ENCODE results near the gene ZNHIT1. TPM values are rescaled to one million over a fixed set of nuclear protein-coding genes. Genes with fewer than 3 reads are reported as not detected.
A peak's percentile ranks its signal among the peaks of the same experiment; 100 is the strongest.

Gene ZNHIT1
- total RNA-seq, 1 donor from 2014 or later, result 55.4 TPM

- Histone ChIP-seq H3K4me1 (peaks cover 30% of the 10 kb centered on the region), H3K36me3 (peaks cover 50% of the 10 kb centered on the region), H3K4me3 (peak overlapping the region; percentile 94), H3K9me3 (no peaks in the 10 kb centered on the region), H3K27me3 (ENCODE audit: low read depth) (no peaks in the 10 kb centered on the region), H3K27ac (peak overlapping the region; percentile 93)
- ATAC-seq (peak; percentile 2 to 18), DNase-seq (peak; percentile 59)
- intact Hi-C loops (cut with DNase I), result no loop called here
- no peak for TF ChIP-seq CTCF (IDR thresholded peaks at IDR 0.05)
Measured at GRCh38 chr7:101216001-101216859, 1.7 kb upstream of the ZNHIT1 start.

- Histone ChIP-seq H3K27me3 (ENCODE audit: low read depth) (no peaks in the 10 kb centered on the region), H3K4me1 (peaks cover 30% of the 10 kb centered on the region), H3K4me3 (peak overlapping the region; percentile 94), H3K9me3 (no peaks in the 10 kb centered on the region), H3K27ac (peak overlapping the region; percentile 93), H3K36me3 (peaks cover 49% of the 10 kb centered on the region)
- TF ChIP-seq CTCF (IDR thresholded peaks at IDR 0.05), result no peak
- DNase-seq (no peak), ATAC-seq (peak in 1 of 2 donors; percentile 15)
- intact Hi-C loops (cut with DNase I), result no loop called here
Measured at GRCh38 chr7:101216860-101217387, 1.0 kb upstream of the ZNHIT1 start.

GRCh38 chr7:101218236-101219125 is 516 bp downstream of the ZNHIT1 start:
- ATAC-seq (peak in 1 of 2 donors; percentile 1), DNase-seq (no peak)
- Histone ChIP-seq H3K9me3 (no peaks in the 10 kb centered on the region), H3K36me3 (peaks cover 47% of the 10 kb centered on the region), H3K27ac (peak overlapping the region; percentile 93), H3K4me3 (peak overlapping the region; percentile 94), H3K27me3 (ENCODE audit: low read depth) (no peaks in the 10 kb centered on the region), H3K4me1 (peaks cover 30% of the 10 kb centered on the region)
- TF ChIP-seq CTCF (IDR thresholded peaks at IDR 0.05), result no peak
- intact Hi-C loops (cut with DNase I), result no loop called here

- Histone ChIP-seq H3K9me3 (no peaks in the 10 kb centered on the region), H3K4me1 (peaks cover 30% of the 10 kb centered on the region), H3K27me3 (ENCODE audit: low read depth) (no peaks in the 10 kb centered on the region), H3K4me3 (no peak overlapping the region), H3K27ac (no peak overlapping the region), H3K36me3 (peaks cover 47% of the 10 kb centered on the region)
- intact Hi-C loops (cut with DNase I), result no loop called here
- TF ChIP-seq CTCF (IDR thresholded peaks at IDR 0.05), result no peak
- ATAC-seq (no peak), DNase-seq (no peak)
Measured at GRCh38 chr7:101220295-101220694, 2.3 kb downstream of the ZNHIT1 start.

GRCh38 chr7:101222275-101222830 is 4.4 kb downstream of the ZNHIT1 start:
- Histone ChIP-seq H3K4me1 (peaks cover 20% of the 10 kb centered on the region), H3K27ac (no peak overlapping the region), H3K4me3 (no peak overlapping the region), H3K36me3 (peaks cover 59% of the 10 kb centered on the region), H3K9me3 (no peaks in the 10 kb centered on the region), H3K27me3 (ENCODE audit: low read depth) (no peaks in the 10 kb centered on the region)
- DNase-seq, result no peak
- ATAC-seq, result no peak
- TF ChIP-seq CTCF (IDR thresholded peaks at IDR 0.05), result no peak
- intact Hi-C loops (cut with DNase I), result no loop called here

Data from lower lobe of right lung (tissue), 2 donors.